HTR-8/SVneo (cell line): ENCODE results near the gene SCAMP4.

Experiments used
- DNase-seq: peaks from one replicate; pipeline ENCODE4 v3.0.0; 2011; ENCODE audit warnings: low spot score, mixed read lengths; ENCODE audit not compliant: insufficient read length
- FAIRE-seq: peaks from 2 replicates; lab custom pipeline; 2011; peaks lifted over from hg19 to GRCh38; lab: Jason Lieb, UNC

SCAMP4 gene

GRCh38 chr19:1932395-1932794 lies 27.2 kb downstream of the SCAMP4 start:
- no peak for DNase-seq
- FAIRE-seq, result no peak

DNA sequence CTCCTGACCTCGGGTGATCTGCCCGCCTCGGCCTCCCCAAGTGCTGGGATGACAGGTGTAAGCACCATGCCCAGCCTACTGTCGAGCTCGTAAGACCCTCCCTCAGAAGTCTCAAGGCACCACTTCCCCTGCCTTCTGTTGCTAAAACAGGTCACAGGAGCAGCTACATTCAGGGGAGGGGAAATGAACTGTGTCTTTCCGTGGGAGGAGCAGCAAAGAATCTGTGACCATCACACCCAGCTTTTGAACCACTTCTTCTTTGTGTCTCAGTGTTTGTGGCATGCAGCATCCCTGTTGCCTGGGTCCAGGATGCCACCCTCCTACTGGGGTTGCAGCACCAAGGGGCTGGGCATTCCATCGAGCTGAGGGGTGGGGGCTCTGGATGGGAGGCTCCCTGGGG lies 28.0 kb downstream of the SCAMP4 start:
- DNase-seq (no peak), FAIRE-seq (no peak)

- DNase-seq (no peak), FAIRE-seq (no peak)
Measured at GRCh38 chr19:1933942-1934341, 28.7 kb downstream of the SCAMP4 start.

DNA sequence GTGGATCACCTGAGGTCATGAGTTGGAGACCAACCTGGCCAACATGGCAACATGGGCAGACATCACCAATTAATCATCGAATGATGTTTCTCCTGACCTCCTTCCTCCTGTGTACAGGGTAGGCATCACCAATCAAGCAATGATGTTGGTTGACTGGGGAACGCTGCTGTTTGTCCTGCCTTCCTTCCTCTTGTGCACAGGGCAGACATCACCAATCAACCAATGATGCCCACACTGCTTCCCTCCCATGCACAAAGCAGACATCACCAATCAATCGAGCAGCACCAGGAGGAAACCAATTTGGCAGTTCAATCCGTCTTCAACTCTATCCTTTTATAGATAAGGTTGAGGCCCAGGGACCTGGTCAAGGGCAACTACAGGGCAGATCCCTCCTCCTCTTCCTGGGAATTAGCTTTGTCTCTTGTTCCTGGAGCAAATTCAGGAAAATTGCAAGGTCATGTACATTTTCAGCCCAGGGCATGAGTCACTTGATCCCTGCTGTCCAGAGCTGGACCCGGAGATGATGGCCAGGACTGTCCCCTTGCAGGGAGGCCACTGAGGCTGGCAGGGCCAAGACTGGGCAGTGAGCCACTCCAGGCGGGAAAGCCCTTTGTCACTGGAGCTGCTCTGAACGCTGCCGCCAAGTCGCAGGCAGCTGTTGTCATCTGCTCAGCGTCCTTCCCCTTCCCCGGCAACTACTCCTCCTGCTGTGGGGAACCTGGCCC lies 30.4 kb downstream of the SCAMP4 start:
- FAIRE-seq, result peak; percentile 44

DNA sequence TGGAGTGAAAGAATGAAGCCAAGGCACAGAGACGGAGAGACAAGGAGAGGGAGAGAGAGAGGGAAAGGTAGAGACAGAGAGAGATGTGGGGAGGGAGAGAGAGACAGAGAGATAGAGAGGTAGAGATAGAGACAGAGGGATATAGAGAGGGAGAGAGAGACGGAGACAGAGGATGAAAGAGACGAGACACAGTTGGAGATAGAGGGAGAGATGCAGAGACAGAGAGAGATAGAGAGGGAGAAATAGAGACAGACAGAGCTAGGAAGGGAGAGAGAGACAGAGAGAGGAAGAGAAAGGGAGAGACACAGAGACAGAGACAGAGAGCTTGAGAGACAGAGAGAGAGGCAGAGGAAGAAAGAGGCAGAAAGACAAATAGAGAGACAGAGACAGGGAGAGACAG lies 31.2 kb downstream of the SCAMP4 start:
- FAIRE-seq, result no peak
- DNase-seq, result no peak

More for the DNA sequence above, 30.4 kb downstream of the SCAMP4 start:
- DNase-seq, result no peak

DNA sequence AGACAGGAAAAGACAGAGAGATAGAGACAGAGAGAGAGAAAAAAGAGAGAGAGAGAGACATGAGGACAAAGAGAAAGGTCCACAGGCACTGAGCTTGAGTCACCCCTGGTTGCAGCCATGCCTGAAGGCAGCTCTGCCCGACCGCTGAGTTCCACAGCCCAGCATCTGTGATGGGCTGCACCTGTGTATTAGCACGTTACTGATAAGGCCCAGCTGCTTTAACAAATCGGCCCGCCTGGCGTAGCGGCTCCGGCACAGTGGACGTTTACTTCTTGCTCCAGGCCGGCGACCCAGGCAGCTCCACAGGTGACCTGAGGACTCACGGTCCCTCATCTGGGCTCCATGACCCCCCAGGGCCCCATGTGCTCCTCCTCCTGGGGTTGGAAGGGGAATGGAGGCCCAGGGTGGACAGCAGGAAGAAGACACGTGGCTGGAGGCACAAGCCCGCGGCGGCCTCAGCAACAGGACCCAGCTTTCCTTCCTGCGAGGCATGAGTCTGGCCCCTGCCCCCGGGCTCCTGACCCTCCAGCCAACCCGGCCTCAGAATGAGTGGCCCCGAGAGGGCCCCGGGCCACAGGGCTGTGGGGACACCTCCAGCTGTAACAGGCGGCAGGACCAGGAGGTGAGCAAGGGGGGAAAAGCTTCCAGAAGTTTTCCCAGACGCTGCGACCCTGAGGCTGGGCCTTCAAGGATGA lies 31.9 kb downstream of the SCAMP4 start:
- no peak for FAIRE-seq

DNA sequence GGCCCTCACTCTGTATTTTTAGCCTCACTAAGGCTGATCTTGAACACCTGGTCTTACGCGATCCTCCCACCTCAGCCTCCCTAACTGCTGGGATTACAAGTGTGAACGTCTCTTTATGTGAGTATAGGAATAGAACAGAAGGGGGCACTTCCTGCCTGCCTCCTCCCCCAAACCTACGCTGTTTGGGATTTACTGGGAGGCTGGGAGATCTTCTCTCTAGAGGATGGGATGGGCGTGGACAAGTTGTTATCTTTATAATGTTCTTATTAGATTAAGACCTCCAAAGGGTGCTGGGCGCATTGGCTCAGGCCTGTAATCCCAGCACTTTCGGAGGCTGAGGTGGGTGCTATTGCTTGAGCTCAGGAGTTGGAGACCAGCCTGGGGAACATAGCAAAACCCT lies 32.9 kb downstream of the SCAMP4 start:
- FAIRE-seq, result no peak
- DNase-seq, result no peak

More for the DNA sequence above, 31.9 kb downstream of the SCAMP4 start:
- DNase-seq, result no peak

DNA sequence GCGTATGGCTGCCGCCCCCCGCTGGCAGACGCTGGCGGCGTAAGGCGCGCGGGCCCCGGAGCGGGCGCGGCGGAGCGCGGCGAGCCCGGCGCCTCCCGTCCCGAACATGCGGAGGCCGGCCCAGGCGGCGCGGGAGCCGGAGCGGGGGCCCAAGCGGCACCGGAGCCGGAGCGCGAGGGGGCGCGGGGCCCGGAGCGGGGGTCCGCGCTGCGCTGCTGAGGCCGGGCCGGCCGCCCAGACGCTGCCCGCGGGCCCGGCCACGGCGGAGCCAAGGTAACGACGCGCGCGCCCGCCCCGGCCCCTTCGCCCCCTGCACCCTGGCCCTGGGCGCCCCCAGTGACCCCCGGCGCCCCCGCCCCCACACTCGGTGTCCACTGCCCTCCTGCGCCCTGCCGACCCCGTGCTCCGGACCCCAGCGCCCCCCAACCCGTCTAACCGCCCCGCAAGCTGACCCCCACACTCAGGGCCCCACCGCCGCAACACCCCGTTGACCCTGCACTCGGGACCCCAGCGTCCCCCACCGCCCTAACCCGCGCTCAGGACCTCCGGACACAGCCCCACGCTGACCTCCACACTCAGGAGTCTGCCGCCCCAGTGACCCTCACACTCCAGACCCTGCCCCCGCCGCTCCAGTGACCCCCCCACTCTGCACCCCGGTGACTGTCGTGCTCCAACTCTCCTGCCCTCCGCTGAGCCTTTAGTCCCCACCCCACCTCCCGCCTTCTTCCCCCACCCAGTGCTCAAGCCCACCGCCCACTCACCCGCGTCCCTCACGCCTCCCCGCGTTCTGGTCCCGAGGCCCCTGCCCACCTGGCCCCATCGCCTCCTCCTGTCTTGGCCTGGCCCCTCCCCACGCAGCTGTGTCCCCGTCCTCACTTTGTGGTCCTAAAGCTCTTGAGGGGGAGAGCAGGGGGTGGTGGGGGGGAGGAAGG lies 36.2 kb downstream of the SCAMP4 start, which contains the start of gene CSNK1G2:
Gene CSNK1G2 (plus strand): TSS at position 27 of the 932 bp plus-strand sequence. CDS start 28,601 bp downstream, outside the sequence.
- DNase-seq, result no peak

GRCh38 chr19:1942078-1942933 lies 37.1 kb downstream of the SCAMP4 start:
- FAIRE-seq, result peak; percentile 26
- peak; percentile 60 for DNase-seq

More for the DNA sequence above, 36.2 kb downstream of the SCAMP4 start, which contains the start of gene CSNK1G2:
- no peak for FAIRE-seq

DNA sequence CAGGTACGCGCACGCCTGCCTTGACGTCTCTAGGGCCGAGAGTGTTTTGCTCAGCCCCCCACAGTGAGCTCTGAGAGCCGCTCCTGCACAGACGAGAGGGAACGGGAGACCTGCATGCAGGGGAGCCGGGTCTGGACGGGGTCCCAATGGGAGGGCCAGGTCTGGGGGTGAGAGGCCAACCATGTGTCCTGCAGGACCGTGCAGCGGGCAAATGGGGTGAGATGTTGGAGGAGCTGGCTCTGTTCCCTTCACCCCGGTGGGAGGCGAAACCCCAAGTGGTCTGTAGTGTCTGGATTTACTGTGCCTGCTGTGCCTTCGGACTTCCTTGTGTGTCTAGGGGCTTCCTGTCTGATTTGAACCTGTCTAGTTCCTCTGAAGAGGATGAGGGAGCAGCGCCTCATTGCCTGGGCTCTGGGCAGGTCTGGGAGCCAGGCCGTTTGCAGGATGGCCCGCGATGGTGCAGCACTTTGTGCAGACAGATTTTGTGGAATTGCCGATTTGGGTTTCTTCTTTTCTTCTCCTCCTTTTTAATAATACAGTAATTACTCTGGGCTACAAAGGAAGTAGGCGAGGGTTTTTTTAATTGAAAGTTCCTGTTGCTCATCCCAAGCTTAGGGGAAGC lies 37.8 kb downstream of the SCAMP4 start:
- no peak for FAIRE-seq
- no peak for DNase-seq

- DNase-seq (no peak), FAIRE-seq (no peak)
Measured at GRCh38 chr19:1943661-1944087, 38.5 kb downstream of the SCAMP4 start.

DNA sequence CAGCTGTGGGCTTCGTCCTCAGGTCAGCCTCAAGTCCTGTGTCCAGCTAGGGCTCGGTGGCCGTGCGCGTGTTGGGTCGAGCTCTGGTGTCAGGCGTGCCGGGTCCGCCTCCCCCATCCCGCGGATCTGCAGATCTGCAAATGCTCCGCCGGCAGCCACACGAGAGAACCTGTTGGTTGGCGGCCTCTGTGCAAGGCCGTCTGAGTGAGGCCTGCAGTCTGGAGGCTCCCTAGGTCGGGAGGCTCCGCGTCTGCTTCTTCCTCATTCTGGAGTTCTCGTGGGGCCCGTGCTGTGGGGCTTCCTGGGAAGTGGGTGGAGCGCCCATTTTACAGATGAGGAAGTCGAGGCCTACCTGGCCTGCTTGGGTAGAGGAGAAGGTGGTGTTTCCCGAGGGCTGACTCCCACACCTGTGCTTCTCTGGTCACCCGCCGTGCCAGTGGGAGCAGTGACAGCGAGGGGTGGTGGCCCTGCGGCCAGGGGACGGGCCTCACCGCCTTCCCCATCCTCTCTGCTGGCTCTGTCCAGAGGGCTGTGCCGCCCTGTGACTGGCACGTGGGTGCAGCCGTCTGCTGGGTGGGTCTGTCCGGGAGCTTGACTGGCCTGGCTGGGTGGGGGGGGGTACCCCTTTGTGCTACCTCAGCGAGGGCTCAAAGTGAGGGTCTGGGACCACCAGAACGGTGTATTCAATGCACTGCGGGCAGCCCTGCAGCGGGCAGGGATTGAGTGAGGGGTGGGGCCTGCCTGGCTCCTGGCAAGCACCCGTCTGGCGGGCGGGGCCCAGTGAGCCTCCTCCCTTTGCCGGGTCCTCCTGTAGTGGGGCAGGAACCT lies 39.1 kb downstream of the SCAMP4 start:
- FAIRE-seq, result no peak
- DNase-seq, result no peak

GRCh38 chr19:1944916-1945561 lies 39.8 kb downstream of the SCAMP4 start:
- DNase-seq (no peak), FAIRE-seq (no peak)

GRCh38 chr19:1945899-1946298 lies 40.7 kb downstream of the SCAMP4 start:
- DNase-seq (peak; percentile 51), FAIRE-seq (no peak)

GRCh38 chr19:1947651-1948209 lies 42.5 kb downstream of the SCAMP4 start:
- DNase-seq (no peak), FAIRE-seq (no peak)

DNA sequence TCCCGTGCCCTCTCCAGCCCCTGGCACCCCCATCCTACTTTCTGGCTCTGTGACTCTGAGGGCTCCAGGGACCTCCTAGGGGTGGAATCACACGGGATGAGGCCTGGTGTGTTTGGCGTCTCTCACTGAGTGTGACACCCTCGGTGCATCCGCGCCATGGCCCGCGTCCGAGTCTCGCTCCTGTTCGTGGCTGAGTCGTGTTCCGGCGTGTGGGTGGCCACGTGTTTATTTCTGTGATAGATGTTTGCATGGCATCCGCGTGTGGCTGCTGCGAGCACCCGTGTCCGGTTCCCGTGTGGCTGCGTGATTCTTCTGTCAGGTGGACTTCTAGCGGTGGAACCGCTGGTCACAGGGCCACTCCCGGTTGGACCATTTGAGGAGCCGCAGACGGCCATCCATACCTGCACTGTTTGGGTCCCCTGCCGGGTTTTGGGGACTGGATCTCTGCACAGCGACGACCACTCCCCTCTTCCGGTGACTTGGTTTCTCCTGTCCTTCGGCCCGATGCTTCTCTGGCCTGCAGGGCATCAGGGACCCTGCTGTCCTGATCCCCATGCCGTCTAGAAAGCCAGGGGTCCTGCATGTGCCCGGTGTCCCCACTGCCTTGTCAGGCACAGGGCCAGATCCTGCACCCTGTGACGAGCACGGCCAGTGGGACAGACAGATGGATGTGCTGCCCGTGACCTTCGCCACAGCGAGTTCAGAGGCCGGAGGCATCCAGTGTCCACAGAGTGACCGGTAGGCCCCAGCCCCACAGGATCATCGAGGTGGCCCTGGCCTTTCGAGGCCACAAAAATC lies 44.3 kb downstream of the SCAMP4 start:
- no peak for FAIRE-seq
- no peak for DNase-seq

- FAIRE-seq (no peak), DNase-seq (no peak)
Measured at GRCh38 chr19:1950640-1951039, 45.4 kb downstream of the SCAMP4 start.
